Peyer's patch (tissue), 4 donors: ENCODE data around the gene PLXNA4. TPM values are rescaled to one million over a fixed set of nuclear protein-coding genes. Genes with fewer than 3 reads are reported as not detected.

ENCODE experiments used
- DNase-seq, 3 donors: peaks; one replicate each; pipeline ENCODE4 v3.0.0-alpha.2; 2017 to 2019
- H3K27ac ChIP-seq, 4 donors: fragments of 200-600 bp; sonication (generic); one replicate each; pipeline ENCODE4 v1.5.1; 2016 to 2019
- H3K27me3 ChIP-seq, 2 donors: fragments of 200-600 bp; sonication (generic); one replicate each; pipeline ENCODE4 v1.5.1; 2019
- H3K36me3 ChIP-seq, 3 donors: fragments of 200-600 bp; sonication (generic); one replicate each; pipeline ENCODE4 v1.5.1; 2016 to 2019
- H3K4me1 ChIP-seq, 4 donors: fragments of 200-600 bp; sonication (generic); one replicate each; pipeline ENCODE4 v1.5.1; 2016 to 2019
- H3K4me3 ChIP-seq, 4 donors: fragments of 200-600 bp; sonication (generic); 1 replicate in 3 of 4; 2 replicates in 1 of 4; pipeline ENCODE4 v1.5.1; 2016 to 2019; ENCODE audit warnings: mild to moderate bottlenecking in 1 of 4
- H3K9me3 ChIP-seq, 4 donors: fragments of 200-600 bp; sonication (generic); one replicate each; pipeline ENCODE4 v1.5.1; 2016 to 2019; ENCODE audit warnings: mild to moderate bottlenecking in 1 of 4
- POLR2A ChIP-seq, 2 donors: fragments of 450-650 bp; IDR thresholded peaks; one replicate each; pipeline ENCODE4 v1.5.1; 2017; ENCODE audit warnings: antibody characterized with exemption in 2 of 2, mild to moderate bottlenecking in 2 of 2, moderate library complexity in 2 of 2
- total RNA-seq, 4 donors: library from RNA; depleted of rRNA; stranded (reverse); fragments of >200 nt; gene quantifications; one replicate each; pipeline ENCODE4 v1.1.0, GENCODE V29; 2016
- TF ChIP-seq, protein P1 (sequence below), 6 experiments: fragments of 450-650 bp in 4 of 6; fragments of 200-600 bp in 2 of 6; sonication (generic) in 1 of 6; IDR thresholded peaks; one replicate each; pipeline ENCODE4 v1.5.1; 2017 to 2019; ENCODE audit warnings: antibody characterized with exemption in 6 of 6, mild to moderate bottlenecking in 3 of 6, moderate library complexity in 1 of 6

The PLXNA4 gene
- total RNA-seq, 4 donors from 2014 or later, result 1.4 to 3.8 (median 3.0) TPM

DNA sequence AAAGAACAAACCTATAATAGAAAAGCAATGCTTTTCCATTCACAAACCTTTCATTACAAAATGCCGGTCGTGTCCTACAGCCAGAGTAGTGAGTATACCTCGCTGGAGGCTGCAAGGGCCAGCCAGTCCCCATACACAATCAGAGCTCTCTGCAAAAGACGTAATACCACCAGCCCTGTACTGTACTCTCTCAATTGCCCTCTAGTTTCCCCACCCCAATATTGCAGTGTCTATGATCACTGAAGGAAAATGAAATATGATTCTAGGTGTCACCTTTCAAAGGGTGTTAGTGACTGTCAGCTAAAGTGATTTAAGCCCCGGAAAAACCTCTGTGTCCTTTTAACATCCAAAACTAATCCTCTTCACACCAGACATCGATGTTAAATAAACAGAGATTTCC is 24.8 kb downstream of the PLXNA4 start:
- TF ChIP-seq, protein P1, sequence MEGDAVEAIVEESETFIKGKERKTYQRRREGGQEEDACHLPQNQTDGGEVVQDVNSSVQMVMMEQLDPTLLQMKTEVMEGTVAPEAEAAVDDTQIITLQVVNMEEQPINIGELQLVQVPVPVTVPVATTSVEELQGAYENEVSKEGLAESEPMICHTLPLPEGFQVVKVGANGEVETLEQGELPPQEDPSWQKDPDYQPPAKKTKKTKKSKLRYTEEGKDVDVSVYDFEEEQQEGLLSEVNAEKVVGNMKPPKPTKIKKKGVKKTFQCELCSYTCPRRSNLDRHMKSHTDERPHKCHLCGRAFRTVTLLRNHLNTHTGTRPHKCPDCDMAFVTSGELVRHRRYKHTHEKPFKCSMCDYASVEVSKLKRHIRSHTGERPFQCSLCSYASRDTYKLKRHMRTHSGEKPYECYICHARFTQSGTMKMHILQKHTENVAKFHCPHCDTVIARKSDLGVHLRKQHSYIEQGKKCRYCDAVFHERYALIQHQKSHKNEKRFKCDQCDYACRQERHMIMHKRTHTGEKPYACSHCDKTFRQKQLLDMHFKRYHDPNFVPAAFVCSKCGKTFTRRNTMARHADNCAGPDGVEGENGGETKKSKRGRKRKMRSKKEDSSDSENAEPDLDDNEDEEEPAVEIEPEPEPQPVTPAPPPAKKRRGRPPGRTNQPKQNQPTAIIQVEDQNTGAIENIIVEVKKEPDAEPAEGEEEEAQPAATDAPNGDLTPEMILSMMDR (IDR thresholded peaks at IDR 0.05), result no peak
- TF ChIP-seq POLR2A (IDR thresholded peaks at IDR 0.05), result no peak
- DNase-seq, result no peak
- Histone ChIP-seq H3K27me3 (no peaks in the 10 kb centered on the region), H3K9me3 (peaks cover 0 to 4% (median 0%) of the 10 kb centered on the region in 4 donors), H3K36me3 (no peaks in the 10 kb centered on the region), H3K4me1 (no peaks in the 10 kb centered on the region), H3K27ac (no peak overlapping the region), H3K4me3 (no peak overlapping the region)

DNA sequence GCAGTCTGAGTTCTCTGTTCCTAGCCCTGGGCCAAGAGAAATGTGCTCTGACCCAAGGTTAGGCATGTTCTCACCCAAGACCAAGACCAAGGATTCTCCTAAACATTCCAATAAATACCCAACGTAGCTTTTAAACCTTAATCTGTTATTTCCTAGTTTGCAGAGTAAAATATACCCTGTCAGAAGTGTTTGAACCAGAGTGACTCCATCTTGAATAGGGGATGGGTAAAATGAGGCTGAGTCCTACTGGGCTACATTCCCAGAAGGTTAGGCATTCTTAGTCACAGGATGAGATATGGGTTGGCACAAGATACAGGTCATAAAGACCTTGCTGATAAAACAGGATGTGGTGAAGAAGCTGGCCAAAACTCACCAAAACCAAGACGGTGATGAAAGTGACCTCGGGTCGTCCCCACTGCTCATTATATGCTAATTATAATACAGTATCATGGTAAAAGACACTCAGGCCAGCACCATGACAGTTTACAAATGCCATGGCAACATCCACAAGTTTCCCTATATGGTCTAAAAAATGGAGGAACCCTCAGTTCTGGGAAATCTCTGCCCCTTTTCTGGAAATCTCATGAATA is 27.7 kb downstream of the PLXNA4 start:
- Histone ChIP-seq H3K9me3 (peaks cover 0 to 4% (median 0%) of the 10 kb centered on the region in 4 donors), H3K27ac (no peak overlapping the region), H3K36me3 (no peaks in the 10 kb centered on the region), H3K4me1 (no peaks in the 10 kb centered on the region), H3K27me3 (no peaks in the 10 kb centered on the region), H3K4me3 (no peak overlapping the region)
- TF ChIP-seq POLR2A (IDR thresholded peaks at IDR 0.05), result no peak
- TF ChIP-seq, protein P1 (IDR thresholded peaks at IDR 0.05), result no peak
- DNase-seq, result no peak

DNA sequence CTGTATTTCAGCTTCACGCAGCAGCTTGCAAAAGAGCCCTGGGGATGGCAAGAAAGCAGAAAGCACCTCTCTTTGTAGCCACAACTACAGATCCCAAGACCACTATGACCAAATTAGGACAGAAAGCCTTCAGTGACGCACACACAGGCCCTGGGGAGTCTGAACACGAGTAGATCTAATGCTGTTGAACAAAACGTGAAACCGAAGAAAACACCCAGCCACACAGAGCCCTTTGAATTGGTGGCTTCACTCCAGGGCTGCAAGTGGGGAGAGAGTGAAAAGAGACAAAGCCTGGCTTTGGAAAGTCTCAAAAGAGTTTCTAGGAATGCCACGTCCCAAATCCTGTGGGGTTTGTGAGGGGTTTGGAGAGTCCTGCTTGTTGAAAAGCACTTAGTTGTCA is 28.4 kb downstream of the PLXNA4 start:
- TF ChIP-seq POLR2A (IDR thresholded peaks at IDR 0.05), result no peak
- TF ChIP-seq, protein P1 (IDR thresholded peaks at IDR 0.05), result no peak
- no peak overlapping the region for H3K27ac ChIP-seq

DNA sequence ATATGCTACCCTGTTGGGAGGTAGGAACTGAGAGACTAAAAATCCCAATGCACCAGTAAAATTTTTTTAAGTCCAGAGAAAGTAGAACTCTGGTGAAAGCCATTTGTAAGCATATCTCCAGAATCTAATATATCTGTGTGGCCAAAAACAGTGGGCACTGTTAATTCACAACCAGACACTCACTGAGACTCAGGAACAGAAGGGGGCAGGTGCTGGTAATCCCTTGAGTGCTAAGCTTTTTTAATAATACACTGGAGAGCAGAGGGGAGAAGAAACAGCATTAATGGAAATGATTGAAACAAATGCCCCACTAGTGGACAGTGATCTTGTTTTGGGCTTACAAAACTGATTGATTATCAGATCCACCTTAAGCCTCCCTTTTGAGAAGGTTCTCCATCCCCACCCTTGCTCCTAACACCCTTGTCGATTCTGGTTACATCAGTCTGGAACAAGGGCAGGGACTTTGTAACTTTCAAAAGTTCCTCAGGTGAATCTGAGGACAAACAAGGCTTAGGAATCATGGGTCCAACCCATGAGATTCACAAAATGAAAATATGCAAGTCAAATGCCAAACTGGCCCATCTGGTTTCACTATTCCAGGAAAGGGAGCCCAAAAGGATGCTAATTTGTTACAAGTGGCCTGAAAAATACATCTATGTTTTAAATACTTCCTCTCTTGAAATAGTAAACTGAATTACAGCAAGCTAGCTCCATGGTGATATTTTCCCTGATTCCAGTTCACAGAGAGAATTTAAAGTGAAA is 29.7 kb downstream of the PLXNA4 start:
- DNase-seq, result no peak
- H3K27me3 ChIP-seq, result no peaks in the 10 kb centered on the region
- H3K36me3 ChIP-seq, result no peaks in the 10 kb centered on the region
- TF ChIP-seq, protein P1 (IDR thresholded peaks at IDR 0.05), result no peak
- TF ChIP-seq POLR2A (IDR thresholded peaks at IDR 0.05), result no peak
- H3K27ac ChIP-seq, result no peak overlapping the region
- no peaks in the 10 kb centered on the region for H3K4me1 ChIP-seq
- H3K4me3 ChIP-seq, result no peak overlapping the region
- H3K9me3 ChIP-seq, result peaks cover 0 to 4% (median 0%) of the 10 kb centered on the region in 4 donors

More for the DNA sequence above, 28.4 kb downstream of the PLXNA4 start:
- Histone ChIP-seq H3K4me3 (no peak overlapping the region), H3K27me3 (no peaks in the 10 kb centered on the region), H3K4me1 (no peaks in the 10 kb centered on the region), H3K9me3 (peaks cover 0 to 4% (median 0%) of the 10 kb centered on the region in 4 donors), H3K36me3 (no peaks in the 10 kb centered on the region)
- no peak for DNase-seq

DNA sequence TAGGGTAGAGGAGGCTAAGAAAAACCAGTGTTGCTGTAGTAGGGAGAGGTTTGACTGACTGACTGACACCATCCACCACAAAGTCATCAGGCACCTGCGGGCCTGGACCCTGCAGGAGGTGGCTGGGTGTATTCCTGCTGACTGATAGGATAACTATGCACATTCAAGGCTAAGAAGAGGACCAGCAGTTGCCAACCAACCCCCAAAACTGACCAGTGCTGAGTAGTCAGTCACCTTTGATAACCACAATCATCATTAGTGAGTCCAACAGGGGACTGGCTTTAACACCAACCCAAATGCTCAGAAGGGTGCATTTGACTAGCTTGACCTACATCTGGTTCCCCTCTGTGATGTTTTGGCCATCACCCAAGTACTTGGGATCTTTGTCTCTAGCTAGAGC is 30.5 kb downstream of the PLXNA4 start:
- H3K27me3 ChIP-seq, result no peaks in the 10 kb centered on the region
- peaks cover 0 to under 1% (median 0%) of the 10 kb centered on the region in 4 donors for H3K9me3 ChIP-seq
- H3K27ac ChIP-seq, result no peak overlapping the region
- DNase-seq, result no peak
- no peak for TF ChIP-seq POLR2A (IDR thresholded peaks at IDR 0.05)
- no peak overlapping the region for H3K4me3 ChIP-seq
- H3K36me3 ChIP-seq, result no peaks in the 10 kb centered on the region
- no peaks in the 10 kb centered on the region for H3K4me1 ChIP-seq

DNA sequence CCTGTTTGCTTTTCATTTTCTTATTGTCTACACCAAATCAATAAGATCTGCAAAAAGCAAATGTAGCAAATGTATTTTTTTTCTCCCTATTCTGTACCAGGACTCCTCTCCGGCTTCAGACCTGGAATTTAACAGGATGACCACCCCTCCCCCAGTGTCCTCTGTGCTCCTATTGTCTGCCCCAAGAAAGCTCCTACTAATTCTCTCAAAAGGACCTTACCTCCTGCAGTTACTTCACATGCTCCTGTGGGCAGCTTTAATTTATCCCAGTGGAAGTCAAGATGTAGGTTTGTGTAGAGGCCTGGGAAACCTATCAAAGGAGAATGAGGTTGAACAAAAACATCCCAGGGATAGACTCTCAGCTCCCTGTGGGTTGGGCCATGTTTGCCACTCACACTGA is 31.3 kb downstream of the PLXNA4 start:
- Histone ChIP-seq H3K27me3 (no peaks in the 10 kb centered on the region), H3K4me3 (no peak overlapping the region), H3K9me3 (no peaks in the 10 kb centered on the region), H3K4me1 (no peaks in the 10 kb centered on the region), H3K36me3 (no peaks in the 10 kb centered on the region), H3K27ac (no peak overlapping the region)
- TF ChIP-seq, protein P1 (IDR thresholded peaks at IDR 0.05), result no peak
- TF ChIP-seq POLR2A (IDR thresholded peaks at IDR 0.05), result no peak
- DNase-seq, result no peak
